Stimulated activated CD4-positive, alpha-beta T cell treated with anti-CD3 and anti-CD28 coated beads, Interleukin-2, amount 100 ng/mL, for 24 hours (primary cell): ENCODE results near the gene PLEKHM3.
"Not testable (repeated sequence)": the region's sequence is repeated elsewhere in the genome, so short reads cannot be mapped to it uniquely, and the experiment has no call there.

ENCODE experiments used
- DNase-seq, 2 donors: peaks; one replicate each; pipeline ENCODE4 v3.0.0-alpha.2; 2020

PLEKHM3 gene

DNA sequence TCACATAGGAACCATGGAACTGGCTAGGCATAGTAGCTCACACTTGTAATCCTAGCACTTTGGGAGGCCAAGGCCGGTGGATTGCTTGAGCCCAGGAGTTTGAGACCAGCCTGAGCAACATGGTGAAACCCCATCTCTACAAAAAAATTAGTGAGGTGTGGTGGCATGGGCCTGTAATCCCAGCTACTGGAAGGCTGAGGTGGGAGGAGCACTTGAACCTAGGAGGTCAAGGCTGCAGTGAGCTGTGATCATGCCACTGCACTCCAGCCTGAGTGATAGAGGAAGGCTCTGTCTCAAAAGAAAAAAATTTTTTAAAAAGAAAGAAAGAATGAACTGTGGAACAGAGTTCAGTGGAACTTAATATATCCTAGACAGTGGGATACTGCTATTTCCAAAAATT, 76.1 kb downstream of the PLEKHM3 start:
- not testable (repeated sequence) for DNase-seq

DNA sequence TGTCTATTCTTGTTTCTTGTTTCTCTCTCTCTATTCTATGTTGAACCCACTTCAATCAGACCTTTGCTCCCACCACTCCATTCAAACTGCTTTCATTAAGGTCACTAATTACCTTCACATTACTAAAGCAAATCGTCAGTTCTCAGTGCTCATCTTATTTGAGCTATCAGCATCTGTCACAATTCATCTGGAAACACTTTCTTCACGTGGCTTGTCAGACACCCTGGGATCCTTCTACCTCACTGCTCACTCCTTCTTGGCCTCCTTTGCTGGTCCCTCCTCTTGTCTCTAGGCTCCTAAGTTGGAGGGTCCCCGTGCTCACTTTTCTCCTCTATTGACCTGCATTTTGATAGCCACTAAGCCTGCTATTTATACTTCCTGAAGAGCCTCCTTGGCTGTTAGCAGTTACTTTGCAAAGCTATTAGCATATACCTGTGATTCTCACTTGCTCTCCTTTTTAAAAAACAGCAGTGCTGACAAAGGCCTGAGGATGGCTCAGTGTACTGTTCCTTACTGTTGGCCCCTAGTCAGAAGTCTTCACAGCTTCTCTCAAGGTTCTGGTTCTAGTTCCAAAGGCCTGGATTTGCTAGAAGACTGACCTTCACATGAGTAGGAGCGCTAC, 80.2 kb downstream of the PLEKHM3 start:
- no peak for DNase-seq

- DNase-seq, result no peak
These were observed 81.0 kb downstream of the PLEKHM3 start for GRCh38 chr2:207944334-207944733.

- DNase-seq, result no peak
These were observed 85.8 kb downstream of the PLEKHM3 start for GRCh38 chr2:207939342-207940108.

DNA sequence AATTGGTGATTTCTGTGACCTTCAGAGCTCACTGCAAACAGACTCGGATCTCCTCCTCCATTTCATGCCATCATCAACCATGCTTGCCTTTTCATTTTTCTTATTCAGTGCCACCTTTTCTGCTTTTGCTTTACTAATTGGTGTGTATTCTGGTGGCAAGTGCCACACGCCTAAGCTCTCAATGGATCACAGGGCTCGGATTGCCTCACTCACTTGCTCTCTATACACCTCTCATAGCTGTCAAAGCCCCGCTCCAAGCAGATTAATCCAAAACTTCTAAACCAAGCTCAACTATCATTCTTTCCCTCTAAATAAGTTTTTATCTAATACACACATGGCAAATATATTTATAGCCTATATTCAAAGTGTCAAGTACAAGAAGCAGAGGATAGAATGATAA, 86.4 kb downstream of the PLEKHM3 start:
- no peak for DNase-seq

- DNase-seq, result no peak
These were observed 86.9 kb downstream of the PLEKHM3 start for GRCh38 chr2:207938415-207938814.

DNA sequence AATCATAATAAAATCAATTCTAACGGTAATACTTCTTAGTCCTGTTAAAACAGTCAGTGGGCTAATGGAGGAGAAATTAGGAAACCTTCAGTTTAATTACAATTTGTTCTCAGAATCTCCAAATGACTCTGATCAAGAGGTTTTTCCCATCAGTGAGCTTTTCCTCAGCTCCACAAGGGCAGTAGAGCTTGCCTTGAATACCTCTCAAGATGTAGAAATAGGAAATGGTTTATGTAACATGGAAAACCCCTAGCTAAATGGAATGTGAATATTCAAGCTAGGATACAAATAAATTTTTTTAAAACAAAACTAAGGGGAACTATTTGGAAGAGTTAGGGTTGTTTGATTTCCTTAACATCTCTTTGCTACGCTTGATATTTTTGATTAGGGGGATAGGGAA, 87.5 kb downstream of the PLEKHM3 start:
- no peak for DNase-seq

DNA sequence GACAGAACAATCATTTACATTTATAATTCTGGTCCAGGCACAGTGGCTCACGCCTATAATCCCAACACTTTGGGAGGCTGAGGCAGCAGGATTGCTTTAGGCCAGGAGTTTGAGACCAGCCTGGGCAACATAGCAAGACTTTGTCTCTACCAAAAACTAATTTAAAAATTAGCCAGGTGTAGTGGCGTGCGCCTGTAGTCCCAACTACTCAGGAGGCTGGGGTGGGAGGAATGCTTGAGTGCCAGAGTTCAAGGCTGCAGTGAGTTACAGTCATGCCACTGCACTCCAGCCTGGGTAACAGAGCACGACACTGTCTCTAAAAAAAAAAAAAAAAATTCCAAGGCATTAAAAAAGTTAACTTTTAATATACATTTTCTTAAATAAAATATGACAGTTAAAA, 88.1 kb downstream of the PLEKHM3 start:
- no peak for DNase-seq

GRCh38 chr2:207936380-207936779, 88.9 kb downstream of the PLEKHM3 start:
- no peak for DNase-seq

DNA sequence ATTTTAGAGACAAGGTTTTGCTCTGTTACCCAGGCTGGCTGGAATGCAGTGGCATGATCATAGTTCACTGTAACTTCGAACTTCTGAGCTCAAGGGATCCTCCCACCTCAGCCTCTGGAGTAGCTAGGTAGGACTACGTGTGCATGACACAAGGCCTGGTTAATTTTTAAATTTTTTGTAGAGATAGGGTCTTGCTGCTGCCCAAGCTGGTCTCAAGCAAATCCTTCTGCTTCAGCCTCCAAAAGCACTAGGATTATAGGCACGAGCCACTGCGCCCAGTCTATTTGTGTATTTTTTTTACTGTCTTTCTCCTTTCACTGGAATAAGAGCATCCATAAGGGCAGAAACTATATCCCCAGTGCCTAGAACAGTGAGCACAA, 89.3 kb downstream of the PLEKHM3 start:
- DNase-seq, result no peak

DNA sequence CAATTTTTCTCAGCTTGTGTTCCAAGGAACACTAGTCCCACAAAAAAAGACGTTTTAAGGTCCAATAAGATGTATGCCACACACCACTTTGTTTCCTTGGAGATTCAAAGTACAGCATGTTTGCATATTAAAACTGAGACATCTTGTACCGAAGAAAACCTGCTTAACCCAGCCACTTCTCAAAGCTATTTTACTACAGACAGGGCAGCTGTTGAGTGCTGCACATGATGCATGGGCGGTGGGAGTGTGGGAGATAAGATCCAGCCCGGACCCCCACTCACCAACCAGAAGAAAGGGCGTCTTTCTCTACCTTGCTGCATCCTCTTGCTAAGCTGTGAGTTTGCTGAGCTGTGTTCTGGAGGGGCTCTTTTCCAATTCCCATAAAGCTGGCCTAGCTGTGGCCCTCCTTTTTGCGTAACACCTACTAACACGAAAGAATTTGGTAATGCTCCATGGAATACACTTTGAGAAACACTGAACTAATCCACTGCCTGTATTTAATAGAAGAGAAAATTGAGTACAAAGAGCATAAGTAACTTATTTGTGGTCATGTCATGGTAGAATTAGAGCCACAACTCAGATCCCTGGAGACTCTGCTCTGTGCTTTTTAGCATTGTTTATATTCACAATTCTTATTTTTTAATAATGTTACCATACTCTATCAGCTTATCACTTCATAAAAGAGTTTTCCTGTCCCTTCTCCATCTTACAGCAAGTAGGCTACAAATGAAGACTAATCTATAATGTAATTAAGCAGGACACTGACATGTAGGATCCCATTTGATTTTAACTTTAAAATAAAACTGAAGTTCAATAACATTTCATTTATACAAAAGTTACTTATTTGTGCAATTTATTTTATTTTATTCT, 90.0 kb downstream of the PLEKHM3 start:
- DNase-seq, result no peak

DNA sequence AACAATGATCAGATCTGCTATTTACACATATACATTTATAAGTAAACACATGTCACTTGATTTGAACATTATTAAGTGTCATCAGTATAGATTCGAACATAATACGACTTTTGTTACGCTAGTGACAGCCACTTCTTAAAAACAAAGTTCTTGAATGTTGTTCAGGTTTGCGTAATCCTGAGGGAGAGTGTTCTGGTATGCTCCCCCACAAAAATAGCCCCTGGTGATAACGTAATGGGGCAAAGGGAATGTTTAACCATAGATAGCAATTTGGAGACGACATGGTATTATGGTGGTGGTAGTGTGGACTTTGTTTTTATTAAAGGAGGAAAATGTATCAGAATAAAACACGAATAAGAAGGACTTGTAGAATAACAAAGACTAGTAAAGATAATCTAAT, 90.6 kb downstream of the PLEKHM3 start:
- no peak for DNase-seq

- DNase-seq, result no peak
These were observed 91.8 kb downstream of the PLEKHM3 start for GRCh38 chr2:207933396-207934065.

DNA sequence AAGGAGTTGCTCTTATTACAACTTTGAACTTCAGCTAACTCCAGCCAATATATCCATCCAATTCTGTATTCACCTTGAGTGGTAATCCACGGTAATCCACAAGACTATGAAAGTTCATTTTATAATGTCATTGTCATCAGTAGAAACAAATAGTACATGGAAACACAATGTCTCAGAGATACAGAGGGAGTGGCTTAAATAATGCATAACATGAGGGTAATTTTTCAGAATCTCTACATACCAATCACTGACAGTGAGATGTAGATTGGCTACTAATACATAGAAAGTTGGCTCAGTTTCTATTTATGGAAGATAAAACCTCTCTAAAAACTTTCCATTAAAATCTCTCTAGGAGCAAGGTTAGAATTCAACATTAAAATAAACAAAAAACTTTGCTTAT, 93.2 kb downstream of the PLEKHM3 start:
- DNase-seq, result no peak

DNA sequence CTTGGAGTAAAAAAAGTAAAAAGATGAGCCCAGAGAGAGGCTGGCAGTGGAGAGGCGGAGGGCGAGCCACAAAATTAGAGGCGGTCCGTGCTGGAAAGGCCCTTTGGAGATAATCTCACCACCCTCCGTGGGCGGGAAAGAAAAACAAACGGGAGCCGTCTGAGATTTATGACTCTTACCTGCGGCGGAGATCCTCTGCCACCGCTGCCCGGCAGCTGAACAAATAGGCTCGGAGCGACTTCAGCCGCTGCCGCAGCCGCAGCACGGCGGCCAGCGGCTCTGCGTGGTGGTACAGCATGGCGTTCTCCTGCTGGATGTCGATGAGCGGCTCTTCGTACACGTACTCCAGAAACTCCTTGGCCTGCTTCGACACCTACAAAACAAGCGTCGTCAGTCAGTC, 94.6 kb downstream of the PLEKHM3 start:
- no peak for DNase-seq

DNA sequence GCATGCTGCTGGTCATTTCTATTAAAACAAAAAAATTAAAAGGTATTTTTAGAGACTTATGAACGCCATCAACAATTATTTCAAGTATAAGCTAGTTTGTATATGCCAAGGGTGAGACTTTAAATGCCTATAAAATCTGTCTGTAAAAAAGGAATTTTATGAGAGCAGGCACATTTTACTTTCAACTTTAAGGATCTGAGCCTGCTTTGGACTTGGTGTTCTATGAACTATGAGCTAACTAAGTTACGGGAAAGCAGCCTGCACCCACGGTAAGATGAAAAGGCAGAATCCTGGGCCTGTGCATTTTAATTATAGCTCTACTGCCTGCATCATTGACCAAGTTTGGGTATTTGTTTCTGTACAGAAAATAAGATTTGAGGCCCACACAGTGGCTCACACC, 95.4 kb downstream of the PLEKHM3 start:
- DNase-seq, result no peak

DNA sequence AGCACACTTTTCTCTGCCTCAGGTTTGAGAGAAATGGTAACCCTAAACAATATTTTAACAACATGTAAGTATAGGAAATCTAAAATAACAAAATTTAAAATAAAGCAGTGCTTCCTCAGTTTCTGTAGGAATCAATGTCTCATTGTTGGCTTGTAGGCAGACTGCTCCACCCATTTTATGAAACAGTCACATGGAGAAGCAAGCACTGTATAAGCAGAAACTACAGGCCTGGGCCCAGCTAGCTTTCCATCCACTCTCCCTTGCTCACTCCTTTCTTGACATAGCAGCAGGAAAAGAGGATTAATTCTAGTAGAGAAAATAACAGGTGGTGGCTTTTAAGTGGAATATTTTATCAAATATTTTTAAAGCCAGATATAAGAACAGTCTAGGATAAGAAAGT, 97.2 kb downstream of the PLEKHM3 start:
- DNase-seq, result no peak

DNA sequence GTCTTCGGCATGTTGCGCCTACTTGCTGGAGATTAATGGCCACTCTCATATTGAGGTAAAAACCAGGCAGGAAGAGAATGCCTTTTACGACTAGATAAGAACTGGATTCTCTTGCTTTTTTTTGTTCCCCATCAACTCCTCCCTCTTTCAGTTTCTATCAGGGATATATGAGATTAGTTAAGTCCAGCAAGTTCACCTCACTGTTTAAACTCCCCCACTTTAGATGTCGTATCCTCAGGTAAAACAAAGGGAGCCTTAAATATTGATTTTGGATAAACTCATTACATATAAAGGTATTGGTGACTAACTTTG, 98.4 kb downstream of the PLEKHM3 start:
- DNase-seq, result no peak

DNA sequence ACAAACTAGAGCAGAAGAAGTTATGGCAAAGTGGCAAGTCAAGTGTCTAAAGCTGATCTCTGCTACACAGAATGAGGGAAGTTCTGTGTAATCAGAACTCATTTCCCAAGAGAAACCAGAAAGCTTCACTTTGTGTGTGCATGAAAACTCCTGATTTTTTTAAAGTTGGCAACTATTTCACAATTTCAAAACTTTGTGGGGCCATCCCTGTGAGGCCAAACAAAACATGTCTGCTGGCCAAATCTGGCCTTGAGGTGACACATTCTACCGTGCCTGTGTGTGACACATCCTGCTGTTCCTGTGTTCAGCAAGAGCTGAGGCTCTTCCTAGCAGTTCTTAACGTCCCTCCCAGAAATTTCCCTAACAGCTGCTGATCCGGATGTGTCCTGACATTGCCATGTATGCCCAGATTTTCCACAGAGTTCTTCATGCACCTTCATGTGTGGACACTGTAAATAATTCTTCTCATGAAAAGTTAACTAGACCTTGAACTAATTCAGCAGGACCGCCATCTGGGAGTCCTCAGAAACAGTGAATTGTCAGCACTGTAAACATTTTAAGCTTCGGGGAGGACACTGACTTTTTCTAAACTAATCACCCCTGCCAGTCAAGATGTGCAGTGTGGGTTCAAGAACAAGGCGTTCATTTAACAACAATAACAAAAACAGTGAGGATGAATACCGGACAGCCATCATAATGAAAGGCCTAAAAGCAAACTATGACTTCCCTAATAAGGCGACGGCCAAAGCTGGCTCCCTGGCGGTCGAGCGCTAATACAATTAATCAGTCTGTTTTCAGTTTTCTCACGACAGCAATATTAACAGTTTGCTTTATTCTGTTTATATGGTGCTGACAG, 99.0 kb downstream of the PLEKHM3 start:
- no peak for DNase-seq

- no peak for DNase-seq
These were observed 99.7 kb downstream of the PLEKHM3 start for GRCh38 chr2:207925601-207926000.

- no peak for DNase-seq
These were observed 103.7 kb downstream of the PLEKHM3 start for GRCh38 chr2:207921606-207922005.

GRCh38 chr2:207920721-207921120, 104.6 kb downstream of the PLEKHM3 start:
- DNase-seq, result no peak

DNA sequence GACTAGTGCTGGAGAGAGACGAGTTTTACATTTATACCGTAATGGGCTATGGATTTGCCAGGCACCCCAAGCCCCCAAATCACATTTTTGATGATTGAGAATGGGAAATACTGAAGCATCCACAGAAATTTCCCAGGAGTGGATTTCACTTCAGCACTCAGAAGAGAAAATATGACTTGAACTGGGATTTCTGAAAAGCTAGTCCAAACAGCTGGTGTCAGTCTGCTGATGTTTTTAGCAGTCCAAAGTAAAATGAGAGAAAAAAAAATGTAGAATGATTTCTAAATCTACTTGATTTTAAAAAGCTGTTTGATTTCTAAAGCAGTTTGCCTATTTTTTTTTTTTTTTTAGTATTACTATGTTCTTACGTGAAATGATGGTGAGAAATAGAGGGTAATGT, 105.0 kb downstream of the PLEKHM3 start:
- no peak for DNase-seq
